ENCODE results near the gene ZDHHC11B. TPM values are rescaled to one million over a fixed set of nuclear protein-coding genes. Genes with fewer than 3 reads are reported as not detected.

The ZDHHC11B gene
- total RNA-seq, 1 experiment from 2014 or later: 0.40 TPM

GRCh38 chr5:662751-663435 is 121.6 kb downstream of the ZDHHC11B start:
- H3K9ac ChIP-seq (ENCODE audit: low read length): no peak overlapping the region
- no peak overlapping the region for H3K4me2 ChIP-seq (ENCODE audit: low read length)
- TF ChIP-seq, protein P1, sequence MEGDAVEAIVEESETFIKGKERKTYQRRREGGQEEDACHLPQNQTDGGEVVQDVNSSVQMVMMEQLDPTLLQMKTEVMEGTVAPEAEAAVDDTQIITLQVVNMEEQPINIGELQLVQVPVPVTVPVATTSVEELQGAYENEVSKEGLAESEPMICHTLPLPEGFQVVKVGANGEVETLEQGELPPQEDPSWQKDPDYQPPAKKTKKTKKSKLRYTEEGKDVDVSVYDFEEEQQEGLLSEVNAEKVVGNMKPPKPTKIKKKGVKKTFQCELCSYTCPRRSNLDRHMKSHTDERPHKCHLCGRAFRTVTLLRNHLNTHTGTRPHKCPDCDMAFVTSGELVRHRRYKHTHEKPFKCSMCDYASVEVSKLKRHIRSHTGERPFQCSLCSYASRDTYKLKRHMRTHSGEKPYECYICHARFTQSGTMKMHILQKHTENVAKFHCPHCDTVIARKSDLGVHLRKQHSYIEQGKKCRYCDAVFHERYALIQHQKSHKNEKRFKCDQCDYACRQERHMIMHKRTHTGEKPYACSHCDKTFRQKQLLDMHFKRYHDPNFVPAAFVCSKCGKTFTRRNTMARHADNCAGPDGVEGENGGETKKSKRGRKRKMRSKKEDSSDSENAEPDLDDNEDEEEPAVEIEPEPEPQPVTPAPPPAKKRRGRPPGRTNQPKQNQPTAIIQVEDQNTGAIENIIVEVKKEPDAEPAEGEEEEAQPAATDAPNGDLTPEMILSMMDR (conservative IDR thresholded peaks at IDR 0.05; ENCODE audit: low read depth, low read length): no peak
- TF ChIP-seq EZH2phosphoT487 (IDR thresholded peaks at IDR 0.05; ENCODE audit: borderline replicate concordance, low read length) (no peak), EZH2 (IDR thresholded peaks at IDR 0.05; ENCODE audit: low read length, unreplicated experiment) (no peak)
- H3K9me2 ChIP-seq (replicated peaks; ENCODE audit: low read length): no peaks in the 10 kb centered on the region
- H3K9me3 ChIP-seq (ENCODE audit: low read length): no peaks in the 10 kb centered on the region
- POLR2A ChIA-PET (ENCODE audit: unreplicated experiment): no interaction called here
- DNase-seq: no peak
- no TSS peak for BruUV-seq (replicated peaks)
- no peak overlapping the region for H2AFZ ChIP-seq (ENCODE audit: low read length)
- no peaks in the 10 kb centered on the region for H3K27me3 ChIP-seq (ENCODE audit: low read length)
- H3K4me3 ChIP-seq (ENCODE audit: low read length): no peak overlapping the region
- H4K20me1 ChIP-seq (ENCODE audit: low read length): no peaks in the 10 kb centered on the region
- no peak overlapping the region for H3K27ac ChIP-seq (ENCODE audit: low read length)
- peaks cover 44% of the 10 kb centered on the region for H3K36me3 ChIP-seq (ENCODE audit: low read depth, low read length)
- CTCF ChIA-PET: no interaction called here
- H3F3A ChIP-seq (ENCODE audit: low read length, unreplicated experiment): no peaks in the 10 kb centered on the region
- intact Hi-C loops (cut with micrococcal nuclease): no loop called here
- H3K4me1 ChIP-seq (ENCODE audit: insufficient read depth, low read length): peaks cover 5% of the 10 kb centered on the region
- ATAC-seq: no peak
- no peaks in the 10 kb centered on the region for H3K79me2 ChIP-seq (ENCODE audit: low read length)

GRCh38 chr5:661891-662750 is 122.4 kb downstream of the ZDHHC11B start:
- Histone ChIP-seq H3K4me2 (ENCODE audit: low read length) (no peak overlapping the region), H3K36me3 (ENCODE audit: low read depth, low read length) (peaks cover 39% of the 10 kb centered on the region), H3K27me3 (ENCODE audit: low read length) (no peaks in the 10 kb centered on the region), H3K4me3 (ENCODE audit: low read length) (no peak overlapping the region), H3K9ac (ENCODE audit: low read length) (no peak overlapping the region), H2AFZ (ENCODE audit: low read length) (no peak overlapping the region), H3F3A (ENCODE audit: low read length, unreplicated experiment) (no peaks in the 10 kb centered on the region), H3K9me2 (replicated peaks; ENCODE audit: low read length) (no peaks in the 10 kb centered on the region), H3K4me1 (ENCODE audit: insufficient read depth, low read length) (peaks cover 12% of the 10 kb centered on the region), H4K20me1 (ENCODE audit: low read length) (no peaks in the 10 kb centered on the region), H3K27ac (ENCODE audit: low read length) (no peak overlapping the region), H3K9me3 (ENCODE audit: low read length) (no peaks in the 10 kb centered on the region), H3K79me2 (ENCODE audit: low read length) (no peaks in the 10 kb centered on the region)
- ChIA-PET POLR2A (ENCODE audit: unreplicated experiment) (no interaction called here), CTCF (no interaction called here)
- ATAC-seq (no peak), DNase-seq (no peak)
- TF ChIP-seq, protein P1 (conservative IDR thresholded peaks at IDR 0.05; ENCODE audit: low read depth, low read length): no peak
- TF ChIP-seq EZH2 (IDR thresholded peaks at IDR 0.05; ENCODE audit: low read length, unreplicated experiment) (no peak), EZH2phosphoT487 (IDR thresholded peaks at IDR 0.05; ENCODE audit: borderline replicate concordance, low read length) (no peak)
- BruUV-seq (replicated peaks): no TSS peak
- intact Hi-C loops (cut with micrococcal nuclease): no loop called here
